Keratinocyte (primary cell): ENCODE measurements around the gene DUSP12. TPM values are rescaled to one million over a fixed set of nuclear protein-coding genes. Genes with fewer than 3 reads are reported as not detected.
A peak's percentile ranks its signal among the peaks of the same experiment; 100 is the strongest.

Experiments
- DNase-seq: peaks from one replicate; pipeline ENCODE4 v3.0.0-alpha.2; 2011; ENCODE audit warnings: low read depth, missing footprints, low spot score
- FAIRE-seq: peaks from 2 replicates; lab custom pipeline; 2011; peaks lifted over from hg19 to GRCh38; lab: Jason Lieb, UNC
- H2AFZ ChIP-seq: 2 replicates; pipeline ENCODE4 v1.6.0; 2012; ENCODE audit warnings: low read length, control low read depth, inconsistent platforms; ENCODE audit not compliant: control insufficient read depth
- H3K27ac ChIP-seq: 2 replicates; pipeline ENCODE4 v1.5.1; 2011; ENCODE audit warnings: low read length; ENCODE audit not compliant: control insufficient read depth, insufficient read depth
- H3K27me3 ChIP-seq: 3 replicates; pipeline ENCODE4 v1.6.0; 2011; ENCODE audit warnings: low read length; ENCODE audit not compliant: control insufficient read depth, insufficient read depth; ENCODE audit errors: extremely low read depth
- H3K36me3 ChIP-seq, 2 experiments: 2 replicates in 1 of 2; 3 replicates in 1 of 2; pipeline ENCODE4 v1.5.1; 2011; ENCODE audit warnings: low read length in 2 of 2, mild to moderate bottlenecking in 1 of 2; ENCODE audit not compliant: control insufficient read depth in 2 of 2, insufficient read depth in 2 of 2; ENCODE audit errors: extremely low read depth in 1 of 2
- H3K4me1 ChIP-seq: 3 replicates; pipeline ENCODE4 v1.5.1; 2011; ENCODE audit warnings: low read length; ENCODE audit not compliant: control insufficient read depth, insufficient read depth; ENCODE audit errors: extremely low read depth
- H3K4me2 ChIP-seq: 3 replicates; pipeline ENCODE4 v1.6.0; 2011; ENCODE audit warnings: low read depth, low read length; ENCODE audit not compliant: control insufficient read depth, insufficient read depth; ENCODE audit errors: extremely low read depth
- H3K4me3 ChIP-seq, 3 experiments: fragments of 200-600 bp in 1 of 3; sonication (generic) in 1 of 3; 2 replicates in 2 of 3; 3 replicates in 1 of 3; pipeline ENCODE4 v1.5.1; 2011 to 2016; ENCODE audit warnings: low read length in 3 of 3, mild to moderate bottlenecking in 3 of 3, control low read depth in 2 of 3, inconsistent platforms in 1 of 3, low read depth in 1 of 3, mixed read lengths in 1 of 3, mixed run types in 1 of 3, moderate library complexity in 1 of 3; ENCODE audit not compliant: control insufficient read depth in 2 of 3, insufficient read depth in 2 of 3; ENCODE audit errors: extremely low read depth in 1 of 3
- H3K79me2 ChIP-seq: 2 replicates; pipeline ENCODE4 v1.6.0; 2012; ENCODE audit warnings: low read length; ENCODE audit not compliant: control insufficient read depth, insufficient read depth
- H3K9ac ChIP-seq: 3 replicates; pipeline ENCODE4 v1.6.0; 2011; ENCODE audit warnings: low read length; ENCODE audit not compliant: control insufficient read depth, insufficient read depth; ENCODE audit errors: extremely low read depth
- H3K9me1 ChIP-seq: 3 replicates; pipeline ENCODE4 v1.6.0; 2011; ENCODE audit warnings: low read length; ENCODE audit not compliant: control insufficient read depth, insufficient read depth; ENCODE audit errors: extremely low read depth
- H3K9me3 ChIP-seq: 2 replicates; pipeline ENCODE4 v1.5.1; 2012; ENCODE audit warnings: low read depth, low read length; ENCODE audit not compliant: control insufficient read depth
- H4K20me1 ChIP-seq: 3 replicates; pipeline ENCODE4 v1.6.0; 2011; ENCODE audit warnings: low read length; ENCODE audit not compliant: control insufficient read depth, insufficient read depth; ENCODE audit errors: extremely low read depth
- CTCF ChIP-seq, 3 experiments: IDR thresholded peaks in 1 of 3; conservative IDR thresholded peaks in 1 of 3; optimal IDR thresholded peaks in 1 of 3; 2 replicates in 2 of 3; 3 replicates in 1 of 3; pipeline versions ENCODE3 to v1.5.1; 2011; ENCODE audit warnings: low read length in 3 of 3, mild to moderate bottlenecking in 3 of 3, moderate library complexity in 2 of 3, control low read depth in 1 of 3, inconsistent platforms in 1 of 3; ENCODE audit not compliant: insufficient read depth in 2 of 3; ENCODE audit errors: extremely low read depth in 1 of 3
- EZH2 ChIP-seq: IDR thresholded peaks from one replicate; pipeline ENCODE4 v1.6.1; 2012; ENCODE audit warnings: inconsistent platforms, mild to moderate bottlenecking, low read length, moderate library complexity
- dilution Hi-C: fragments of 300-500 bp; cut with MboI; formaldehyde crosslinking; loops from one replicate; pipeline ENCODE4 v1.7.0; 2020; ENCODE audit warnings: low sequenced_read_pairs; ENCODE audit not compliant: extremely low pct_ligation_motif_present
- polyA plus RNA-seq, 5 experiments: library from polyadenylated mRNA; depleted of rRNA in 3 of 5; stranded (reverse) in 3 of 5; stranded (forward) in 1 of 5; unstranded in 1 of 5; fragments of >200 nt; gene quantifications; 1 replicate in 1 of 5; 2 replicates in 3 of 5; 3 replicates in 1 of 5; pipeline versions ENCODE4 v1.2.1 to v1.2.3, GENCODE V29; 2011 to 2012; ENCODE audit warnings: missing spikeins in 2 of 5, low read depth in 1 of 5, low replicate concordance in 1 of 5

The DUSP12 gene
- polyA plus RNA-seq, 1 donor (not counting 4 experiments of a cell fraction or from before 2014, with no cell fraction given) = 35.3 TPM

DNA sequence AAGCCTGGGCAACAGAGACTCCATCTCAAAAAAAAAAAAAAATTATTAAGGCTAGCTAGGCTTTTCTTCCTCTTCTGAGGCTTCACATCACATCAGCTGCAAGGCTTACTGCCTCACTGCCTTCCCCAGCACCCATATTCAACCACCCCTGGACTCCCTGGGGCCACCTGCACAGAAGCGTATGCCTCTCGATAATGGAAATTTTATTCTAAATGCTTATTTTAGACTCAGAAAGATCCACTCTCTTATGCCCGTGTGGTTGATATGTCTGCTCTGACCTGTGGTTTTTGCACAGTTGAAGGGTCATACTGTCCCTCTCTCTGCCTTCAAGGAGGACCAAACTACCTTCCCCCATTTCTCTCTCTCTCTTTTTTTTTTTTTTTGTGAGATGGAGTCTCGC lies 44.0 kb upstream of the DUSP12 start:
- H3K27me3 ChIP-seq = no peaks in the 10 kb centered on the region
- no peaks in the 10 kb centered on the region for H3K9me3 ChIP-seq
- peaks cover 14% of the 10 kb centered on the region for H3K4me1 ChIP-seq
- H3K27ac ChIP-seq = no peak overlapping the region
- H3K79me2 ChIP-seq = no peaks in the 10 kb centered on the region
- H2AFZ ChIP-seq = no peak overlapping the region
- no peaks in the 10 kb centered on the region for H3K36me3 ChIP-seq
- no peak overlapping the region for H3K4me2 ChIP-seq
- TF ChIP-seq CTCF (optimal IDR thresholded peaks at IDR 0.05 in 1 of 3, IDR thresholded peaks at IDR 0.05 in 1 of 3, conservative IDR thresholded peaks at IDR 0.05 in 1 of 3; ENCODE audit: extremely low read depth in 1 of 3, insufficient read depth in 2 of 3, low read length in 3 of 3) (no peak), EZH2 (no peak)
- FAIRE-seq (no peak), DNase-seq (no peak)
- H3K9me1 ChIP-seq = no peaks in the 10 kb centered on the region
- dilution Hi-C loops = no loop called here
- H3K4me3 ChIP-seq = no peak overlapping the region
- no peak overlapping the region for H3K9ac ChIP-seq
- no peaks in the 10 kb centered on the region for H4K20me1 ChIP-seq

DNA sequence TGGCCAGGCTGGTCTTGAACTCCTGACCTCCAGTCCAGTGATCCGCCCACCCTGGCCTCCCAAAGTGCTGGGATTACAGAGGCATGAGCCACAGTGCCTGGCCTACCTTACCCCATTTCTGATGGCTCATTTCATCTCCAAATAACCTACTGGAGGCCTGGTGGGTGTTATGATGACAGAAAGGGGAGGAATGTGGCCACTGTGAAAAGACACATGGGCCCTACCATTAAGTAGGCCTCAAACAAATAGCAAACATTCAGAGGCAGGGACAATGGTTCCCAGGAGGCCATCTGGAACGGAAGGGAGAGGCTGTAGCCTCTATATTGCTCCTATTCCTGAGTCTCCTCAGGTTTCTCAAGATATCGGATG lies 43.5 kb upstream of the DUSP12 start:
- peak overlapping the region; percentile 74 for H3K27ac ChIP-seq
- dilution Hi-C loops = no loop called here
- H2AFZ ChIP-seq = peak overlapping the region; percentile 27
- H4K20me1 ChIP-seq = no peaks in the 10 kb centered on the region
- no peaks in the 10 kb centered on the region for H3K36me3 ChIP-seq
- no peaks in the 10 kb centered on the region for H3K9me1 ChIP-seq
- H3K27me3 ChIP-seq = no peaks in the 10 kb centered on the region
- H3K9me3 ChIP-seq = no peaks in the 10 kb centered on the region
- H3K4me3 ChIP-seq = no peak overlapping the region
- peak overlapping the region; percentile 37 for H3K4me2 ChIP-seq
- H3K4me1 ChIP-seq = peaks cover 14% of the 10 kb centered on the region
- FAIRE-seq (no peak), DNase-seq (no peak)
- peak overlapping the region; percentile 45 for H3K9ac ChIP-seq
- H3K79me2 ChIP-seq = no peaks in the 10 kb centered on the region
- TF ChIP-seq EZH2 (no peak), CTCF (optimal IDR thresholded peaks at IDR 0.05 in 1 of 3, IDR thresholded peaks at IDR 0.05 in 1 of 3, conservative IDR thresholded peaks at IDR 0.05 in 1 of 3; ENCODE audit: extremely low read depth in 1 of 3, insufficient read depth in 2 of 3, low read length in 3 of 3) (no peak)
